KG1 (cell line): ENCODE data around the gene PSMB10.

ENCODE experiments used
- DNase-seq: peaks from one replicate; lab custom pipeline; 2025; lab: John Stamatoyannopoulos, UW

Gene PSMB10

GRCh38 chr16:67963662-67964321 is 27.1 kb upstream of the PSMB10 start:
- no peak for DNase-seq

DNA sequence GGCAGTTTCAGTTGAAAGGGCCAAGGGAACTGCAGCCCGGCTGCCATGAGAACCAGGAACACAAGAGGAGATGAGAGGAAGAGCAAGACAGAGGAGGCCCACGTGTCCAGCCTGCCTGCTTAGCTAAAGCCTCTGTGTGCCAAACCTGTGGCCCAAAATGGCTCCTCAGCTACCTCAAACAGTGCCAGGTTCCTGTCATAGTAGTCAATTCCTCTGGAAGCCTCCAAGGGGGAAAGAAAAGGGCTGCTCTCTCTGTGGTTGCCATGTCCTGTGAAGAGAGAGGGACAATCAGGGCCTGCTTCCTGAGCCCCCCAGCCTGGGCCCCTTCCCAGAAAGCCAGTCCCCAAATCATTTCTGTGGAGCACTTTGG is 26.6 kb upstream of the PSMB10 start:
- no peak for DNase-seq

GRCh38 chr16:67962135-67962534 is 25.5 kb upstream of the PSMB10 start:
- DNase-seq = no peak

- no peak for DNase-seq
Observed at GRCh38 chr16:67961551-67961957, 24.9 kb upstream of the PSMB10 start.

DNA sequence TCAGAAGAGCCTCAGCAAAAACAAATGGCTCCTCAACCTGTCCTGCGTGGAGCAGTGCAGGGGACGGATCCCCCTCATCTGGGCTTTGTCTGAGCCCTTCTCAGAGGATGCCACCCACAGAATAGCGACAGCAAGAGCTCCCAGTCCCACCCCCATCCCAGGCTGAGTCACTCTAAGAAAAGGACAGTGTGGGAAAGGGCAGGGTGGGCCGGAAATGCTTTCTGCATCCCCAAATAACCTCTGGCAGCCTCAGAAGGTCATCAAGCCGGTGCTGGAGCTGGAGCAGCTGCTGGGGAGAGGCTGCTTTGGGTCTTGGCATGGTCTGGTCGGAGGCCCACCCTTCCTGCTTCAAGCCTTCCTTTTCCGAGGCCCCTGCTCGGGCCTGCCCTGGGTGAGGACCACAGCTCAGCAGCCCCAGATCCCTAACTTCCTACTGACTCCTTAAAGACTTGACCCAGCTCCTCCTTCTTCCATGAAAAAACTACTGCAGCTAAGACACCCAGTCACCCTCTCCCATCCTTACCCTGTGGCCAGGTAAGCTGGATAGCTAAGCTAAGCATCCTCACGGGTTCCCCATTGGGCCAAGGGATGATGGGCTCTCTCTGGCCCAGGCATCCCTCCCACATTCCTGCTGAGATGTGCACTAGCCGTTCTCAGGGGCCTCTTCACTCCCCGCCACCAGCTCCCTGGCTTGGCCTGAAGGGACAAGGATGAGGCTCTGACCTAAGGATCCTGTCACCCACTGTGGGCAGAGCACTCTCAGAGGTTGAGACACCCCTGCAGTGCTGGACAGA is 23.1 kb upstream of the PSMB10 start:
- DNase-seq = no peak

DNA sequence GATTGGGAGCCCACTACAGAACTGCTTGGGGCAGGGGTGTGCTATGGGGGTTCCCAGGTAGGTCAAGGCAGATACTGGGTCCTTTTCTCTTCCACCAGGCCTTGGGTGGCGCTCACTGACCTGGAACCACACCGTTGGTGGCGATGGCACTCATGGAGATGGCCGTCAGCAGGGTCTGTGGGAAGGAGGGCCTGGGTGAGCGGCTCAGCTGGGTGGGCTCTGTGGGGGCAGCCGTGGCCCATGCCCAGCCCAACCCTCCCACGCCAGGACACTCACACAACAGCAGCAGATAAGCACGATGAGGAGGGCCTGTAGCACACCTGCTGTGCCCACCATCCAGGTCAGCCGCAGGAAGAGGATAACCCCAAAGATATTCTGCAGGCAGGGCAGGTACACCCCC is 21.0 kb upstream of the PSMB10 start:
- DNase-seq = no peak

GRCh38 chr16:67954421-67955196 is 18.0 kb upstream of the PSMB10 start:
- DNase-seq = no peak

DNA sequence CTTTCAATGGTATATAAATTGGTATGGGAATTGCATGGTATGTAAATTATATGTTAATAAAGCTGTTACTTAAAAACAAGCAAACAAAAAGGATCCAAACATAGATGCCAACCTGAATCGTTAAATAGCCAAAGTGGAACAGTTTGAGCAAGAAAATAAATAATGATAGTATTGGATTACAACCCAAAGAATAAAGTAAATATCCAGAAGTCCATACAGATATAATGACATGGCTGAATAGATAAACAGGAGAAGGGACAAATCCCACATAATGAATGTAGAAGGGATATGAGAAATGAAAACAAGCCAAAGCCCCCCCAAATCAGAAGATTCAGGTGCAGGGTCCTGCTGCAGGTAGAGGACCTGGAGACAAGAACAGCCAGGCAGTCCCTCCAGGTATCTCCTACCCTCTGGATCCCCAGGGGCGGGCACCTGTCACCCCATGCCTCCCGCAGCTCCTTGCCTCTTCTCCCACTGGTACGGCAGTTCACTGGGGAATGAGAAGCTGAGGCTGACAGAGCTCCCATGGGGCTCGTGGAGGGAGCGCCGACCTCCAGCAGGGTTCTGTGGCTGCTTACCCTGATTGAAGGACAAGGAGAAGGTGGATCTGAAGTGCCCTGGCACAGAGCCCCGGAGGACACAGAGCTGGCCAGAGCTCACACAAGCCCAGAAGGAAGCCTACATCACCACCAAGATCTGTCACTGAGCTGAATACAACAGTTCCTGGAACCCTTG is 17.2 kb upstream of the PSMB10 start:
- DNase-seq = no peak

DNA sequence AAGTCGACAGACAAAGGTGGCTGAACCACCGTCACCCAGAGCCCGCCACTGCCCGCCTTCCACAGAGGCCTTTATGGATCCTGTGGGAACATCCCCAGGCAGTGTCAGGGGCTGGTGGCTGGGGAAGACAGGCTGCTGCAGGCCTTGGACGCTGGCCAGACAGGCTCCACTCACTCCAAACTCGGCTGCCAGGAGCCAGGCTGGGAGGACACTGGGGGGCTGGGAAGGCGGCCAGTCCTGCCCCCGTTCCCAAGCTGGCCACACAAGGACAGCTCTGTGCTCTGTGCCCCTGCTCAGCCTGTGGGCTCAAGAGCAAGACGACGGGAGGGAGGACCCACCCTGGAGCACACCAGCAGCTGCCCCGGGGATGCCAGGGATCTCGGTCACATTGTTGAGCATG is 14.8 kb upstream of the PSMB10 start:
- no peak for DNase-seq

- no peak for DNase-seq
Observed at GRCh38 chr16:67950335-67950843, 13.7 kb upstream of the PSMB10 start.

DNA sequence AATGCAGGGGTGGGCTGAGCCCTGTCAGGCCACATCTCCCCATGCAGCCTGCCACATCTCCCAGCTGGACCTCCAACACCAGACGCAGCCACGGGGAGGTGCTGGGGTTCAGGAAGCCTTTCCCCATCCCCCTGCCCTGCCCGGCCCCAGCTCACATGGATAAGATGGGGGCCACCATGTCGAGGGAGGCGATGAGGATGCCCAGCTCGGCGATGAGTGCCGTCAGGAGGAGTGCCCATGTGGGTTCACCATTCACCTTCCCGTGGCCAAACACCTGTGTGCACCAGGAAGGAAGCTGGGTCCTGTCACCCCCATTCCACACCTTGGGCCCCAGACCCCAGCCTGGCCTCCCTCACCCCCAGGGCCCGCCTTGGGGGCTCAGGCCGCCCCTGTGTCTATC is 13.0 kb upstream of the PSMB10 start:
- no peak for DNase-seq

GRCh38 chr16:67948015-67948414 is 11.4 kb upstream of the PSMB10 start:
- no peak for DNase-seq

DNA sequence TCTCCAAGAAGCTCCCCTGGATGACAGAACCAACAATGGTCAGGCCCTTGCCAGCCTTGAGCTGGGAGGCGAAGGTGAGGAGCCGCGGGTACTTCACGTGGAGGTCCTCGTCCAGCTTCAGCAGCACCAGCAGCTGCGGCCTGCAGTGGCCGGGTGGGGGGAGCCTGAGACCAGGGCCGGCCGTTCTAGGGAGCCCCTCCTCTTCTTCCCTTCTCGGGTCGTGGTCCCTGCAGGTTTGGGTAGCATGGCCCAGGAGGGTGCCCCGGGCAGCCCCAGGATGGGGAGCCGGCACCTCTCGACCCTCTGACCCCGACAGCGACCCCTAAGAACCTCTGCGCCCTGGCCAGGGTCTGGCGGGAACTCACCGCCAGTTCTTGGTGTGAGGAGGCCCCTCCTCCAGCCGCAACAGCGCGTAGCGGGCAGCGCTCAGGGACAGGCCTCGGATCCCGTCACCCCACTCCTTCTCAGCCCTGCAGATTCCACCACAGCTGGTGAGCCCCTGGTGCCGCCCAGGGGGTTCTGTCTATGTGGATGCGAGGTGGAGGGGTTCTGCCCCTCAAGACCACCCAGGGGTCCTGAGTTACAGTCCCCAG is 10.4 kb upstream of the PSMB10 start:
- DNase-seq = no peak

- no peak for DNase-seq
Observed at GRCh38 chr16:67946128-67946569, 9.5 kb upstream of the PSMB10 start.

GRCh38 chr16:67945392-67945933 is 8.8 kb upstream of the PSMB10 start:
- DNase-seq = no peak

DNA sequence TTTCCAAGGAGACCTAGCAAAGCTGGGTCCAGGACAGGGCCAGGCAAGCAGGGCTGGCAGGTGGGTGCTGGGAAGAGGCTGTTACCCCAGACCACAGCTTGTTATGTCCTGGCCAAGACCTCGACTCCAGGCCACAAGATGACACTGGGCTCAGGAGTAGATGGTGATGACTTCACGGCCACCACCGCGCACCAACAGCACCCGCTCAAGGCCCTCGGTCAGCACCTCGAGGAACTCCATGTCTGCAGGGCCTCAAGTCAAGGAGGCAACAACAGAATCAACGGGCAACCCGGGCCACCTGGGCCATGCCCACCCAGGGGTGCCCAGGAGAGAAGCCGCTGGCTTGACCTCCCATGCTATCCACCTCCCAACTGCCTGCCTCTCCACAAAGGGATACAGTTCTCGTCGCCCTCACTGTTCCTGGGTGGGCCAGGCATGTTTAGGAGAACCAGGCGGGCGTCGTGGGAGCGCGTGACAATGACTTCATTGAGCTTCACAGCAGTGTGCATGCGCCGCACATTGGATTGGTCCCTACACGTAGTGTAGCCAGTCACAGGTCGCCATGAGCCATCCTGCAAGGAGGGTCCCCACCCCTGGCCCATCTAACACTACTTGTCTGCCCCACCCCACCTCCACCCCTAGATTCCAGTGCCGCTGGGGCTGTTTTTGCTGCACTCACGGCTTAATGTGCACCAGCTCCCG is 8.2 kb upstream of the PSMB10 start:
- no peak for DNase-seq

- DNase-seq = no peak
Observed at GRCh38 chr16:67943619-67944504, 7.2 kb upstream of the PSMB10 start, which contains the start of gene LCAT. TSS of gene LCAT (minus strand) at chr16:67944120. CDS start at chr16:67944101, 19 bp downstream.

GRCh38 chr16:67943256-67943618 is 6.6 kb upstream of the PSMB10 start:
- no peak for DNase-seq

- no peak for DNase-seq
Observed at GRCh38 chr16:67942510-67943255, 6.0 kb upstream of the PSMB10 start.
